Islet of Langerhans (tissue), 1 donor: ENCODE measurements around the gene TMEM273.

Experiments
- FAIRE-seq: peaks from one replicate; lab custom pipeline; 2011; peaks lifted over from hg19 to GRCh38; lab: Jason Lieb, UNC

TMEM273 gene

GRCh38 chr10:49175587-49176309 is 12.4 kb downstream of the TMEM273 start:
- FAIRE-seq: no peak

GRCh38 chr10:49174926-49175500 is 13.2 kb downstream of the TMEM273 start:
- FAIRE-seq: no peak

- FAIRE-seq: no peak
These were observed 13.8 kb downstream of the TMEM273 start for GRCh38 chr10:49174261-49174925.

GRCh38 chr10:49173853-49174252 is 14.3 kb downstream of the TMEM273 start:
- no peak for FAIRE-seq

GRCh38 chr10:49173201-49173772 is 14.9 kb downstream of the TMEM273 start:
- no peak for FAIRE-seq

GRCh38 chr10:49172777-49173132 is 15.4 kb downstream of the TMEM273 start:
- no peak for FAIRE-seq

GRCh38 chr10:49172061-49172776 is 16.0 kb downstream of the TMEM273 start:
- FAIRE-seq: no peak

GRCh38 chr10:49171326-49172060 is 16.7 kb downstream of the TMEM273 start:
- FAIRE-seq: no peak

GRCh38 chr10:49170632-49171325 is 17.4 kb downstream of the TMEM273 start:
- FAIRE-seq: no peak

GRCh38 chr10:49169776-49170175 is 18.4 kb downstream of the TMEM273 start:
- FAIRE-seq: no peak

- FAIRE-seq: no peak
These were observed 19.2 kb downstream of the TMEM273 start for GRCh38 chr10:49168831-49169500.

GRCh38 chr10:49168171-49168540 is 20.0 kb downstream of the TMEM273 start:
- no peak for FAIRE-seq

GRCh38 chr10:49167425-49168170 is 20.6 kb downstream of the TMEM273 start:
- no peak for FAIRE-seq

- FAIRE-seq: no peak
These were observed 21.4 kb downstream of the TMEM273 start for GRCh38 chr10:49166484-49167400.

- no peak for FAIRE-seq
These were observed 22.2 kb downstream of the TMEM273 start for GRCh38 chr10:49165821-49166483.

- no peak for FAIRE-seq
These were observed 22.9 kb downstream of the TMEM273 start for GRCh38 chr10:49165259-49165658.

- no peak for FAIRE-seq
These were observed 23.5 kb downstream of the TMEM273 start for GRCh38 chr10:49164559-49165188.

GRCh38 chr10:49163741-49164140 is 24.4 kb downstream of the TMEM273 start:
- no peak for FAIRE-seq
